Stimulated activated CD4-positive, alpha-beta T cell treated with anti-CD3 and anti-CD28 coated beads, Interleukin-12 subunit alpha, Interleukin-12 subunit beta, amount 100 ng/mL, for 24 hours (primary cell): ENCODE results near the gene KCNJ4.
"Not testable (repeated sequence)": the region's sequence is repeated elsewhere in the genome, so short reads cannot be mapped to it uniquely, and the experiment has no call there.

Source experiments
- DNase-seq, 2 experiments: peaks; one replicate each; pipeline ENCODE4 v3.0.0-alpha.2; 2020; ENCODE audit warnings: low read depth in 2 of 2

KCNJ4 gene

GRCh38 chr22:38386918-38387317, 68.1 kb downstream of the KCNJ4 start:
- DNase-seq = not testable (repeated sequence)

DNA sequence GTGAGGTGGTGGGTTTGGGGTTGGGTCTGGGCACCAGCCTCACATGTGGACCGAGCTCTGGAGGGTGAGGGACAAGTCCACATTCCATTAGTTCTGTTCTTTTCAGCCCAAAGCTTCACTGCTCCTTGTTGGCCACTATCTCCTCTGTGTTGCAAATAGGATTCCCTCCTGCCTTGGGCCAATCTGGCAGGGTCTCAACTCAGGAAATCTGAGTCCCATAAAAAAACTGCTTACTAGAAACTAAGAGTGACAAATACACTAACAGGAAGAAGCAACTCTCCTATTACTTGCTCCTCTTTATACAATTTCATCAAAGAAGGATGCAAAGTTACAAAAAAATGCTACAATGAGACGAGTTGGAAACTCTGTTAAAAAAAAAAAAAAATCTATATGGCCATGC, 71.6 kb downstream of the KCNJ4 start:
- no peak for DNase-seq

DNA sequence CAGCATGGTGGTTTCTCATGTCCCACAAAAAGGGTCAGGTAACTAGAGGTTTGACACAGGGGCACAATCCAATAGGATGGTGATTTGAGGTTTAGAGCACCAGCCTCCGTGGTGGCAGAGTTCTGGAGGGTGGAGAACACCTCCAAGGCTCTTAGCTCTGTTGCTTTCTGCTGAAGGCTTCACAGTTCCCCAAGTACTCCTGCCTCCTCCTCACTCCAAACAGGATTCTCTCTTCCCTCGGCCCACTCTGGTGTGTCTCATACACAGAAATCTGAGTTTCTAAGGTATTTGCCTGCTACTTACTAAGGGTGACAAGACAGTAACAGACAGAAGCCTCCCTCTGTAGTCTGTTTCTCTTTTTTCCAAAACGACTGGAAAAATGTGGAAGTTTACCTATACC, 73.6 kb downstream of the KCNJ4 start:
- not testable (repeated sequence) for DNase-seq
